Omental fat pad (tissue), 4 donors: ENCODE measurements around the gene CCDC159. TPM values are rescaled to one million over a fixed set of nuclear protein-coding genes. Genes with fewer than 3 reads are reported as not detected.
"Not testable (repeated sequence)": the region's sequence is repeated elsewhere in the genome, so short reads cannot be mapped to it uniquely, and the experiment has no call there.

Source experiments
- ATAC-seq: fragments of 150-250 bp; one replicate; pipeline ENCODE4 v1.9.1; 2016; ENCODE audit warnings: mild to moderate bottlenecking, moderate library complexity; ENCODE audit not compliant: low FRiP score
- DNase-seq: peaks from one replicate; pipeline ENCODE4 v3.0.0-alpha.2; 2019; ENCODE audit warnings: low spot score
- CTCF ChIP-seq, 3 donors: fragments of 450-650 bp; IDR thresholded peaks; one replicate each; pipeline ENCODE4 v1.5.1; 2016 to 2017; ENCODE audit warnings: antibody characterized with exemption in 3 of 3, mild to moderate bottlenecking in 3 of 3, moderate library complexity in 2 of 3
- total RNA-seq, 4 donors: library from RNA; depleted of rRNA; stranded (reverse); fragments of >200 nt; gene quantifications; one replicate each; pipeline ENCODE4 v1.1.0, GENCODE V29; 2016

CCDC159 gene
- total RNA-seq, 4 donors from 2014 or later: 12.0 to 22.4 (median 16.6) TPM

DNA sequence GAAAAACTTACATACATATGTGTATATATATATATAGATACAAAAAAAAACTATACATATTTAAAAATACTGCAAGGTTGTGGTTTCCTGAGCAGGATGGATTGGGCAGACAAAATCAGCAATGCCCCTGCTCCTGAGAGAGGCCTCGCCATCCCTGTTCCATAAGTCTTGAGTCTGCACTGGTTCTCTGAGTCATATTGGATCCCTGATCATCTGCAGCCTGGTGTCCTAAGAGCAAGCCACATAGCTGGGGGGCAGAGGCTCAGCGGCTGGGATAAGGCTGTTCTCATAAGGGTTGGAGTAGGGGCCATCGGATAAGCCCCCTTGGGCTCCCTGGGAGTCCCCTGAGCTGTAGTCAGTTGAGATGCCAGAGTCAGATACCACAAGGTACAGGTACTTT lies 31.4 kb downstream of the CCDC159 start:
- DNase-seq: no peak
- no peak for ATAC-seq

DNA sequence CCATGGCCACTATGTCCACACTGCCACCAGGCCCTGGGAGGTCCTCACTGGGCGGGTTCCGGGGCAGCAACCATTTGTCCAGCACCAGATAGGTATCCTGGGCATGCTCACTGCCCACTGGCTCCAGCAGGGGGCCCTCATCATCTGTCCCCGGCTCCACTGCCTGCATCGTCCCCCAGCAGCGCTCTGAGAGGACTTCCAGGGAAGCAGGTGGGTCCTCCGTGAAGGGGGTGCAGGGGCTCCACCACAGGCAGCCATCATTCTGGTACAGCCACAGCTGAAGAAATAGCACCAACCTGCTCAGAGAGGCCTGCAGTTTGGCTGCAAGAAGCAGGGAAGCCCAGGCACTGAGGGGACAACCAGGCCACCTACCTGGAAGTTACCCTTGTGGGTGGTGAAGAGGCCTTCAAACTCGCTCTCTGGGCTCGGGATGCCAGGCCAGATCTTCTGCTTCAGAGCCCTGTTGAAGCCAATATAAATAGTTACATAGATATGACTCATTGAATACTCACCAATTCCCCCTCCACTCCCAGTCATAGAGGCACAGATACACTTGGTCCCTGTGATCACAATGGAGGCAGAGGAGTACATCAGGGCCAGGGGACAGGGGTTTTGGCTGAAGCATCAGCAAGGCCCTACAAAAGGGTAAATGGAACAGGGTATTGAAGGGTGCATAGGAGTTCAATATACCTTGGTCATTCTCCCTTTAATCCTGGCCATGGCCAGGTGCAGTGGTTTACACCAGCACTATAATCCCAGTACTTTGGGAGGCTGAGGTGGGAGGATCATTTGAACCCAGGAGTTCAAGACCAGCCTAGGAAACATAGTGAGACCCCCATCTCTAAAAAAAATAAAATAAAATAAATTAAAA lies 32.2 kb downstream of the CCDC159 start:
- ATAC-seq: no peak
- no peak for DNase-seq
- no peak for TF ChIP-seq CTCF (IDR thresholded peaks at IDR 0.05)

More for the DNA sequence above, 31.4 kb downstream of the CCDC159 start:
- no peak for TF ChIP-seq CTCF (IDR thresholded peaks at IDR 0.05)

- DNase-seq, ATAC-seq: not testable (repeated sequence)
These were observed 33.0 kb downstream of the CCDC159 start for GRCh38 chr19:11379269-11379845.

- no peak for TF ChIP-seq CTCF (IDR thresholded peaks at IDR 0.05)
- ATAC-seq (no peak), DNase-seq (no peak)
These were observed 33.6 kb downstream of the CCDC159 start for GRCh38 chr19:11379857-11380350.

GRCh38 chr19:11380653-11381537 lies 34.6 kb downstream of the CCDC159 start:
- peak in 2 of 3 donors; percentile 47 to 51 for TF ChIP-seq CTCF (IDR thresholded peaks at IDR 0.05)
- ATAC-seq (peak; percentile 88), DNase-seq (peak; percentile 80)

- TF ChIP-seq CTCF (IDR thresholded peaks at IDR 0.05): no peak
- no peak for ATAC-seq
- no peak for DNase-seq
These were observed 36.8 kb downstream of the CCDC159 start for GRCh38 chr19:11382898-11383705.
